Effector CD8-positive, alpha-beta T cell (primary cell): ENCODE measurements around the gene RAI2.
"Not testable (repeated sequence)": the region's sequence is repeated elsewhere in the genome, so short reads cannot be mapped to it uniquely, and the experiment has no call there.

ENCODE experiments used
- DNase-seq: peaks from one replicate; lab custom pipeline; 2025; lab: John Stamatoyannopoulos, UW

Gene RAI2

DNA sequence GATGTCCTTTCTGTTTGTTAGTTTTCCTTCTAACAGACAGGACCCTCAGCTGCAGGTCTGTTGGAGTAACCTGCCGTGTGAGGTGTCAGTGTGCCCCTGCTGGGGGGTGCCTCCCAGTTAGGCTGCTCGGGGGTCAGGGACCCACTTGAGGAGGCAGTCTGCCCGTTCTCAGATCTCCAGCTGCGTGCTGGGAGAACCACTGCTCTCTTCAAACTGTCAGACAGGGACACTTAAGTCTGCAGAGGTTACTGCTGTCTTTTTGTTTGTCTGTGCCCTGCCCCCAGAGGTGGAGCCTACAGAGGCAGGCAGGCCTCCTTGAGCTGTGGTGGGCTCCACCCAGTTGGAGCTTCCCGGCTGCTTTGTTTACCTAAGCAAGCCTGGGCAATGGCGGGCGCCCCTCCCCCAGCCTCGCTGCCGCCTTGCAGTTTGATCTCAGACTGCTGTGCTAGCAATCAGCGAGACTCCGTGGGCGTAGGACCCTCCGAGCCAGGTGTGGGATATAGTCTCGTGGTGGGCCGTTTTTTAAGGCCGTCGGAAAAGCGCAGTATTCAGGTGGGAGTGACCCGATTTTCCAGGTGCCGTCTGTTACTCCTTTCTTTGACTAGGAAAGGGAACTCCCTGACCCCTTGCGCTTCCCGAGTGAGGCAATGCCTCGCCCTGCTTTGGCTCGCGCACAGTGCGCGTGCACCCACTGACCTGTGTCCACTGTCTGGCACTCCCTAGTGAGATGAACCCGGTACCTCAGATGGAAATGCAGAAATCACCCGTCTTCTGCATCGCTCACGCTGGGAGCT is 74.3 kb downstream of the RAI2 start:
- not testable (repeated sequence) for DNase-seq

DNA sequence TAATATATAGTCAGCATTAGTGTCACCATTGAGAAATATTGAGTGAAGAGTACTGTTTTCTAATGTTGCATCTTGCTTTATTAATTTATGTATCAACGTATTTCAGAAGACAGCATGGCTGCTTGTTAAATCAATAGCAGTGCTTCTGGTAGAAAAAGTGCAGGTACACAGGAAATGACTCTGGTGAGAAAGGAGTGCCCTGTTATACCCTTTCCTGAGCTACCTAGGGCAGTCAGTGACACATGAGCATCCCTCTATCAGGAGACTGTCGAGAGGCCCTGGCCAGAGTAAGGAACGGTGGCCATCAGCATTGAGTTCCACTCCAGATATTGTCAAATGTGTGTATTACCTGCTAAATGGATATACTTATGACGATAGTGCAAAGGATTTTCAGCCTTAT is 81.7 kb downstream of the RAI2 start:
- no peak for DNase-seq

DNA sequence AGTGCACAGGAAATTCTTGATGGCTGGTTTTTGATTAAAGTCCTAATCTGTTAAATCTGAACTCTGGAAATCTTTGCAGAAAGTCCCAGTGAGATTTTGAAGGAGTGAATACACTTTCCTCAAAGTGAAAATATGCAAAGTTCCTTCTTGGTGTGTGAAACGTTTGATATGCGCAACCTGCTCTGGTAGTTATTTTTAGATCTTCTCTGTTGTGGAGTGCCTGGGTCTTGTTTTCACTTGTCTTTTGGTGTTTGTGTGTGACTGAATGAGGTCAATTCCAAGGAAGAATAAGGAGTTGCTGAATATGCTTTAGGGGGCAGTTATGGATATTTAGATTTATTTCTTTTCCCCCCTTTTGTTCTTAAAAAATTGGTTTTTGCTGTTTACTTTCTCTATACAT is 82.1 kb downstream of the RAI2 start:
- no peak for DNase-seq

DNA sequence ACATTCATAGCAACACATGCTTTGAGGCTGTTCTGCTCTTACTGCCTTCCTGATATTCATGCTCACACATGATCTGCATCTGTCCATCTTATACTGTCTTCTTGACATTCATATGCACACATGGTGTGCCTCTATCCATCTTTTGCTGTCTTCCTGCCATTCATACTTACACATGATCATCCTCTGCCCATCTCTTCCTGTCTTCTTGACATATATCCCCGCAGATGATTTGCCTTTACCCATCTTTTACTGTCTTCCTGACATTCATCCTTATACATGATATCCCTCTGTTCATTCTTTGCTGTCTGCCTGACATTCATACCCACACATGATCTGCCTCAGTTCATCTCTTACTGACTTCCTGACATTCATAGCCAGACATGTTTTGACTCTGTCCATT is 87.0 kb downstream of the RAI2 start:
- DNase-seq: no peak

DNA sequence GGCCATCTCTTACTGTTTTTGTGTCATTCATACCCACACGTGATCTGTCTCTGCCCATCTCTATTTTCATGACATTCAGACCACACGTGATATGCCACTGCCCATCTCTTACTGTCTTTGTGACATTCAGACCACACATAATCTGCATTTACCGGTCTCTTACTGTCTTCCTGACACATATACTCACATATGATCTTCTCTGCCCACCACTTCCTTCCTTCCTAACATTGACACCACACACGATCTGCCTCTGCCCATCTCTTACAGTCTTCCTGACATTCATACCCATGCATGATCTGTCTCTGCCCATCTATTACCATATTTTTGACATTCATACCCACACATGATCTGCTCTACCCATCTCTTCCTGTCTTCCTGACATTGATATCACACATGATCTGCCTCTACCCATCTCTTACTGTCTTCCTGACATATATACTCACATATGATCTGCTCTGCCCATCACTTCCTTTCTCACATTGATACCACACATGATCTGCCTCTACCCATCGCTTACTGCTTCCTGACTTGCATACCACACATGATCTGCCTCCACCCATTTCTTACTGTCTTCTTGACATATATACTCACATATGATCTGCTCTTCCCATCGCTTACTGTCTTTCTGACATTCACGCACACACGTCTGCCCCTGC is 87.7 kb downstream of the RAI2 start:
- DNase-seq: no peak

DNA sequence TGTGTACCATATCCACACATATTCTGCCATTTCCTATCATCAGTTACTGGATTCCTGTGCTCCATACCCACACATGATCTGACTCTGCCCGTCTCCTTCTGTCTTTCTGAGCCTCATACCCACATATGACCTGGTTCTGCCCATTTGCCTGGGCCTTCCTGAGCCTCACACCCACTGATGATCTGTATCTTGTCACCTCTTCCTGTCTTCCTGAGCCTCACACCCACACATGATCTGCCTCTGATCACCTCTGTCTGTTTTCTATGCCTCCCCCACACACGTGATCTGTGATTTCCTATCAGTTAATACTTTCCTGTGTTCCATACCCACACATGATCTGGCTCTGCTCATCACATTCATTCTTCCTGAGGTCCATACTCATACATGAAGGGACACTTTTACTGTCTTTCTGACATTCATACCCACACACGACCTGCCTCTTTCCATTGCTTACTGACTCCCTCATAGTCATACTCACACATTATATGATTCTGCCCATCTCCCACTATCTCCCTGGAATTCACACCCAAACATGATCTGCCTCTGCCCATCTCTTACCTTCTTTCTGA is 91.3 kb downstream of the RAI2 start:
- no peak for DNase-seq

DNA sequence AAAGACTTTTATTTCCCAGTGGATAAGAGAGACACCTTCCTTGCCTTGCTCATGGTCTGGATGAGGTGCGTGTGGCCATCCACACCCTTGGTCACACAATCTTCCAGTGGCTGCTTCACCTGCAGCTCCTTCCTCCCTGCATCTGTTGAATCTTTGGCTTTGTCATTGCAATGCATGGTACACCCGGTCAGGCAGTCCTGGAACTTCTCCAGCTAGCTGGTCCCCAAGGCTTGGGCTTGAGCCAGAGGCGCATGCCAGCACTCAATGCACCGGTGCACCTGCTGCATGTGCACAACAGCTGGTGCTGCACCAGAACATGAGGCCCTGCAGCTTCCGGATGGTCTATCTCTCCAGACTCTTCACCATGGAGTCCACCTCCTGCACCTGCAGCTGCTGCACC is 92.1 kb downstream of the RAI2 start:
- no peak for DNase-seq

DNA sequence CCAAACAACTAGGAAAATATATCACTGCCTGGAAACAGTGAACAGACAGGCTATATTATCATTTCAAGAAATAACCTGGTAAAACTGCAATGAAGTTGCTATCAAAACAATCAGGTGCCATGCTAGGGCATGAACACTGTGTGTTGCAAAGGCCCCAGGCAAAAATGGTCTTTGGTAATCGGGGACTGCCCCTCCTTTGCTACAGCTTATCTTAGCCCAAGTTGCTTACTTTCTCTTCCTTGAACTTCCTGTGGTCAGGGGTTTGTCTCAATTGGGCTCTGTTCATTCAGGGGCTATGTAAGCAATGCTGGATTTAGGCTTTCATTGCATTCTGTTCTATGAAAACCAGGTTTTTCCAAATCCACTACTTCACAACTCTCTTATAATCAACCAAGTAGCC is 93.4 kb downstream of the RAI2 start:
- DNase-seq: no peak

DNA sequence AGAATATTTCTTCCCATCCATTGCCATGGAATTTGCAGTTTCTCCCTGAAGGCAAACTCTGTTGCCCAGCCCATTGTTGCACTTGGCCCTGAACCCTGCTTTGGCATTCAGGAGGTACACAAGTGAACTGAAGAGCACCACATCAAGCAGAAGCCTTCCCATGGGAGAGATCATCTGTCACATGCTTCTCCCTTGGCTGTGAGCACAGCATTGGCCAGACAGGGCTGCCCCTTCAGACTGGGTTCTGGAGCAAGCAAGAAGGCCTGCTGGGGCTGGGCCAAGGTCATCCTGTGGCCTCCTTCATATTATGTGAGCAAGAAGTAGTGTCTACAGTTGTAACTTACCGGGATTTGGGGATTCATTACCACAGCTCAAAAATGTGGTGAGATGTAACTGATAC is 101.1 kb downstream of the RAI2 start:
- no peak for DNase-seq

DNA sequence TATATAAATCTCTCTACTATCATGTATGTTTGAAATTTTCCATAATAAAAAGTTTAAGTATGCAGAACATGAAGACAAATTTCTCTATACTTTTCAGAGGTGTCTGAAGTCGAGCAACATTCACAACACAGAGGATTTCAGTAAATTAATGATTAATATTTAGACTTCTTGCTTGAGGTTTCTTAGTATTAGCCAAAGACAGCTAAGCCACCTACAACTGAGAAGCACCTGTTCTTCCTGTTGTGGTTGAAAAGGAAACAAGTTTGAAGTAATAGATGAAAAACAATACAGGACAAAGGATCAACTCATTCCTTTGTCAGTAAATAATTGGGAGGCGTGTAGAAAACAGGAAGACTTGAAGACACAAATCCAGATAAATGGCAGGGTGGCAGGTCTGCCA is 102.7 kb downstream of the RAI2 start:
- DNase-seq: no peak

DNA sequence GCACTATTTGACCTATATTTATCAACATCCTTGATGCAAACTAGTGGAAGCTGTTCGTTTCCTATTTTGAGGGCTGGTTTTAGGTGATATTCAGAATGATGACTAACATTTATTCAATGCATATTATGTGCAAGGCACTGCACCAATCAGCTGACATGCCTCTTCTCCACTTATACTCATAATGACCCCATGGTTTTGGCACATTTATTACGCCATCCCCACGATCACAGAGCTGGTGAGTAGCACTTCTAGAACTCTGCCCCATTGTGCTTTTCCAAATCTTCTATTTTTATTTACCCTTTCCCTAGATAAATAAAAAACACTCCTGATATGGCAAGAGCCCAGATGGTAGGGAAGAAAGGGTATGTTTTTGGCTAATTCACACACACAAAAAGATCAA is 110.7 kb downstream of the RAI2 start:
- DNase-seq: no peak
